ENCODE measurements around the gene GUCA2A. TPM values are rescaled to one million over a fixed set of nuclear protein-coding genes. Genes with fewer than 3 reads are reported as not detected.

GUCA2A gene
- total RNA-seq, 4 donors from 2014 or later, result 6.0 TPM; not detected in 3

- in situ Hi-C loops (cut with MboI; ENCODE audit: low sequenced_read_pairs in 4 of 4) (no loop called here), intact Hi-C loops (cut with DNase I; ENCODE audit: low total_unique reads) (no loop called here)
- Histone ChIP-seq H3K4me1 (peaks cover 33 to 42% of the 10 kb centered on the region in 2 donors), H3K27ac (no peak overlapping the region), H3K9me3 (no peaks in the 10 kb centered on the region), H3K4me3 (no peak overlapping the region), H3K36me3 (peaks cover 0 to 7% of the 10 kb centered on the region in 2 donors), H3K27me3 (no peaks in the 10 kb centered on the region)
- TF ChIP-seq CTCF (IDR thresholded peaks at IDR 0.05 in 4 of 5, conservative IDR thresholded peaks at IDR 0.05 in 1 of 5), result no peak
- no peak for TF ChIP-seq POLR2A (IDR thresholded peaks at IDR 0.05)
- no peak for ATAC-seq
- no peak for DNase-seq
These were observed 41.6 kb upstream of the GUCA2A start for GRCh38 chr1:42206164-42206563.

GRCh38 chr1:42201986-42202385 is 37.4 kb upstream of the GUCA2A start:
- intact Hi-C loops (cut with DNase I; ENCODE audit: low total_unique reads) (no loop called here), in situ Hi-C loops (cut with MboI; ENCODE audit: low sequenced_read_pairs in 4 of 4) (no loop called here)
- peaks cover 0 to 3% of the 10 kb centered on the region in 2 donors for H3K4me1 ChIP-seq
- H3K9me3 ChIP-seq, result no peaks in the 10 kb centered on the region
- H3K27me3 ChIP-seq, result no peaks in the 10 kb centered on the region
- no peak overlapping the region for H3K27ac ChIP-seq
- H3K36me3 ChIP-seq, result peaks cover 0 to 10% of the 10 kb centered on the region in 2 donors
- ATAC-seq (no peak), DNase-seq (no peak)
- TF ChIP-seq POLR2A (IDR thresholded peaks at IDR 0.05), result no peak
- no peak for TF ChIP-seq CTCF (IDR thresholded peaks at IDR 0.05 in 4 of 5, conservative IDR thresholded peaks at IDR 0.05 in 1 of 5)
- no peak overlapping the region for H3K4me3 ChIP-seq

- no peak for TF ChIP-seq POLR2A (IDR thresholded peaks at IDR 0.05)
- TF ChIP-seq CTCF (IDR thresholded peaks at IDR 0.05 in 4 of 5, conservative IDR thresholded peaks at IDR 0.05 in 1 of 5), result no peak
- Histone ChIP-seq H3K27me3 (no peaks in the 10 kb centered on the region), H3K9me3 (no peaks in the 10 kb centered on the region), H3K27ac (no peak overlapping the region), H3K36me3 (peaks cover 0 to 37% of the 10 kb centered on the region in 2 donors), H3K4me1 (no peaks in the 10 kb centered on the region), H3K4me3 (no peak overlapping the region)
- intact Hi-C loops (cut with DNase I; ENCODE audit: low total_unique reads), result no loop called here
- no peak for DNase-seq
- in situ Hi-C loops (cut with MboI; ENCODE audit: low sequenced_read_pairs in 4 of 4), result no loop called here
- ATAC-seq, result no peak
These were observed 33.7 kb upstream of the GUCA2A start for GRCh38 chr1:42198251-42198650.

- Histone ChIP-seq H3K27me3 (no peaks in the 10 kb centered on the region), H3K9me3 (no peaks in the 10 kb centered on the region), H3K4me3 (no peak overlapping the region), H3K27ac (no peak overlapping the region), H3K4me1 (no peaks in the 10 kb centered on the region), H3K36me3 (peaks cover 0 to 40% of the 10 kb centered on the region in 2 donors)
- in situ Hi-C loops (cut with MboI; ENCODE audit: low sequenced_read_pairs in 4 of 4), result no loop called here
- intact Hi-C loops (cut with DNase I; ENCODE audit: low total_unique reads), result no loop called here
- TF ChIP-seq CTCF (IDR thresholded peaks at IDR 0.05 in 4 of 5, conservative IDR thresholded peaks at IDR 0.05 in 1 of 5) (no peak), POLR2A (IDR thresholded peaks at IDR 0.05) (no peak)
- no peak for DNase-seq
- ATAC-seq, result no peak
These were observed 31.3 kb upstream of the GUCA2A start for GRCh38 chr1:42195841-42196240.

GRCh38 chr1:42192106-42192505 is 27.6 kb upstream of the GUCA2A start:
- DNase-seq (no peak), ATAC-seq (no peak)
- TF ChIP-seq POLR2A (IDR thresholded peaks at IDR 0.05), result no peak
- no peak for TF ChIP-seq CTCF (IDR thresholded peaks at IDR 0.05 in 4 of 5, conservative IDR thresholded peaks at IDR 0.05 in 1 of 5)
- Histone ChIP-seq H3K9me3 (no peaks in the 10 kb centered on the region), H3K27ac (no peak overlapping the region), H3K4me1 (no peaks in the 10 kb centered on the region), H3K36me3 (peaks cover 2 to 38% of the 10 kb centered on the region in 2 donors), H3K4me3 (no peak overlapping the region), H3K27me3 (no peaks in the 10 kb centered on the region)
- intact Hi-C loops (cut with DNase I; ENCODE audit: low total_unique reads), result no loop called here
- in situ Hi-C loops (cut with MboI; ENCODE audit: low sequenced_read_pairs in 4 of 4), result no loop called here
